ENCODE results near the gene HDGFL3. TPM values are rescaled to one million over a fixed set of nuclear protein-coding genes. Genes with fewer than 3 reads are reported as not detected.
"Not testable (repeated sequence)": the region's sequence is repeated elsewhere in the genome, so short reads cannot be mapped to it uniquely, and the experiment has no call there.

The HDGFL3 gene
- total and polyA plus RNA-seq, 2 experiments from 2014 or later: 68.8 to 164 TPM

DNA sequence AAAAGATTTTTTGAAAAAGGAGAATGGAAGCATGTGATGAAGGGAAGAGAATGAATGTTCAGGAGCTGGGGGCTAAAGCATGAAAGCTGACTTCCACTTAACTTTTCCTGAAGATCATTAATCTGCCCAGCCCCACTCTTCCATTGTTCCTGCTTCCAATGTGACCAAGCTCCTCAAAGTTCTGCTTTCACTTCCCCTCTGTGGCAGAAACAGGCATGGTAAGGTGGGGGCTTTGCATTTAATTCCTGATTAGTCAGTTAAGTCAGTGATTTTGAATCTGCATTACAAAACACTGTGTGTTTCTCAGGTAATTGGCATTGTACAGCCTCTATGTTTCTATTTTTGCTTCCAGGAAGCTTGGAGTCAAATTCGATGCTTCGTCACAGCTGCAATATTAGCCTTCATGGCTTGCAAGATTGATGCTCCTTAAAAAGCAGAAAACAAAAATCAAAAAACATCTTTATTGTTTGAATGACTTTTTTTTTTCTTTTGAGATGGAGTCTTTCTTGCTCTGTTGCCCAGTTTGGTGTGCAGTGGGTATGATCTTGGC is 107.5 kb downstream of the HDGFL3 start:
- Histone ChIP-seq H3K4me1 (ENCODE audit: low read depth) (no peaks in the 10 kb centered on the region), H3K36me3 (no peaks in the 10 kb centered on the region), H3K9me3 (ENCODE audit: low read depth) (no peaks in the 10 kb centered on the region), H3K27me3 (peaks cover 73% of the 10 kb centered on the region), H3K27ac (no peak overlapping the region), H3K4me3 (no peak overlapping the region)
- no peak for DNase-seq (ENCODE audit: low read depth in 1 of 2, low spot score in 1 of 2)
- TF ChIP-seq, protein P1, sequence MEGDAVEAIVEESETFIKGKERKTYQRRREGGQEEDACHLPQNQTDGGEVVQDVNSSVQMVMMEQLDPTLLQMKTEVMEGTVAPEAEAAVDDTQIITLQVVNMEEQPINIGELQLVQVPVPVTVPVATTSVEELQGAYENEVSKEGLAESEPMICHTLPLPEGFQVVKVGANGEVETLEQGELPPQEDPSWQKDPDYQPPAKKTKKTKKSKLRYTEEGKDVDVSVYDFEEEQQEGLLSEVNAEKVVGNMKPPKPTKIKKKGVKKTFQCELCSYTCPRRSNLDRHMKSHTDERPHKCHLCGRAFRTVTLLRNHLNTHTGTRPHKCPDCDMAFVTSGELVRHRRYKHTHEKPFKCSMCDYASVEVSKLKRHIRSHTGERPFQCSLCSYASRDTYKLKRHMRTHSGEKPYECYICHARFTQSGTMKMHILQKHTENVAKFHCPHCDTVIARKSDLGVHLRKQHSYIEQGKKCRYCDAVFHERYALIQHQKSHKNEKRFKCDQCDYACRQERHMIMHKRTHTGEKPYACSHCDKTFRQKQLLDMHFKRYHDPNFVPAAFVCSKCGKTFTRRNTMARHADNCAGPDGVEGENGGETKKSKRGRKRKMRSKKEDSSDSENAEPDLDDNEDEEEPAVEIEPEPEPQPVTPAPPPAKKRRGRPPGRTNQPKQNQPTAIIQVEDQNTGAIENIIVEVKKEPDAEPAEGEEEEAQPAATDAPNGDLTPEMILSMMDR (IDR thresholded peaks at IDR 0.05; ENCODE audit: low read depth, low read length): no peak

DNA sequence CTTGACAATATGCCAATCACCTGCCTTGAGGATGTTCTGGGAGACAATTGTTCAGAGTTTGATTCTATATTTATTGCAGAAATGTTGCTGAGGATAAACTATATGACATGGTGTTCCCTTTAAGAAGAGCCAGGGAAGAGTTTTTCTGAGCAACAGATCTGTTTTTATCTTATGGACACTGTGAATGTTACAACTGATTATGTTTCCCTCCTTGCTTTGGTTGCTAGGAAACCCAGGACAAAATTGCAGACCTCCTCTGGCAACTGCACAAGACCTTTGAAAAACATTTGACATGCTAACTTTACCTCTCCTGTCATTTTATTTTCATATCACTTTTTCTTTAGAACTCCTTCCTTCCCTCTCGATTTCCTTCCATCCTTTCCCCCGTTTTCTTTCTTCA is 108.3 kb downstream of the HDGFL3 start:
- no peak for DNase-seq (ENCODE audit: low read depth in 1 of 2, low spot score in 1 of 2)
- no peak overlapping the region for H3K27ac ChIP-seq
- no peak overlapping the region for H3K4me3 ChIP-seq
- peaks cover 68% of the 10 kb centered on the region for H3K27me3 ChIP-seq
- H3K36me3 ChIP-seq: no peaks in the 10 kb centered on the region
- H3K9me3 ChIP-seq (ENCODE audit: low read depth): no peaks in the 10 kb centered on the region
- TF ChIP-seq, protein P1 (IDR thresholded peaks at IDR 0.05; ENCODE audit: low read depth, low read length): no peak
- H3K4me1 ChIP-seq (ENCODE audit: low read depth): peaks cover 7% of the 10 kb centered on the region

DNA sequence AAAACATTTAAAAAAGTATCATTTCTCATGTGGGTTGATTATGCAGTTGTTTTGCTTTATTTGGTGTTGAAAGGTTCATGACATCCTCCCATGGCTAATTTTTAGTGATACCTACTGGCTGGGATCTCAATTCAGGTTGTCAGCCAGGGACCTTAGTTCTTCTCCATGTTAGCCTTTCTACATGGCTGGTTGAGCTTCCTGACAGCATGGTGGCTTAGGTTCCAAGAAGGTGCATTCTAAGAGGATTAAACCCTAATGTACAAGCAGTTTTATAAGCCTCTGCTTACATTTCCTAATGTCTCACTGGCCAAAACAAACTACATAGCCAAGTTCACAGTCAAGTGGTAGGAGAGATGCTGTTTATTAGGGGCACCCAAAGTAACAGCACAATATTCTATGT is 109.5 kb downstream of the HDGFL3 start:
- H3K4me1 ChIP-seq (ENCODE audit: low read depth): peaks cover 10% of the 10 kb centered on the region
- no peak overlapping the region for H3K4me3 ChIP-seq
- no peaks in the 10 kb centered on the region for H3K36me3 ChIP-seq
- no peak overlapping the region for H3K27ac ChIP-seq
- no peaks in the 10 kb centered on the region for H3K9me3 ChIP-seq (ENCODE audit: low read depth)
- TF ChIP-seq, protein P1 (IDR thresholded peaks at IDR 0.05; ENCODE audit: low read depth, low read length): no peak
- H3K27me3 ChIP-seq: peaks cover 68% of the 10 kb centered on the region
- DNase-seq (ENCODE audit: low read depth in 1 of 2, low spot score in 1 of 2): no peak

DNA sequence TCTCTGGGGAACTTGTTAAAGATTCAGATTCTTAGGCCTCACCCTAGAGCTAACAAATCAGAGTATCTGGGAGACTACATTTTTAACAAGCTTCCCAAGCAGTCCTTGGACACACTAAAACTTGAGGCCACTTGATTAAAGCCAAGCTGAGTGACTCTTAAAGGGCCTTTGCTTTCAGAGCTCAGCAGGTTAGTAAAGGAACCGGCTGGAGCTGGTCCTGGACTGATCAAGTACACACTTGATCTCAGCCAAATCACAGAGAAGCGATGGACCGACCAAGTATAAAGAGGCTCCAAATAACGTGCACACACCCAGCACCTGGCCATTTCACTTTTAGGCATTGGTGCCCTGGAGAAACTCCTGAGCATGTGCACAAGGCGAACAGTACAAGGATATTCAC is 113.0 kb downstream of the HDGFL3 start:
- Histone ChIP-seq H3K9me3 (ENCODE audit: low read depth) (no peaks in the 10 kb centered on the region), H3K36me3 (no peaks in the 10 kb centered on the region), H3K27ac (no peak overlapping the region), H3K4me3 (no peak overlapping the region), H3K4me1 (ENCODE audit: low read depth) (peaks cover 21% of the 10 kb centered on the region), H3K27me3 (peaks cover 39% of the 10 kb centered on the region)
- TF ChIP-seq, protein P1 (IDR thresholded peaks at IDR 0.05; ENCODE audit: low read depth, low read length): no peak
- peak in 1 of 2 donors; percentile 57 for DNase-seq (ENCODE audit: low read depth in 1 of 2, low spot score in 1 of 2)

DNA sequence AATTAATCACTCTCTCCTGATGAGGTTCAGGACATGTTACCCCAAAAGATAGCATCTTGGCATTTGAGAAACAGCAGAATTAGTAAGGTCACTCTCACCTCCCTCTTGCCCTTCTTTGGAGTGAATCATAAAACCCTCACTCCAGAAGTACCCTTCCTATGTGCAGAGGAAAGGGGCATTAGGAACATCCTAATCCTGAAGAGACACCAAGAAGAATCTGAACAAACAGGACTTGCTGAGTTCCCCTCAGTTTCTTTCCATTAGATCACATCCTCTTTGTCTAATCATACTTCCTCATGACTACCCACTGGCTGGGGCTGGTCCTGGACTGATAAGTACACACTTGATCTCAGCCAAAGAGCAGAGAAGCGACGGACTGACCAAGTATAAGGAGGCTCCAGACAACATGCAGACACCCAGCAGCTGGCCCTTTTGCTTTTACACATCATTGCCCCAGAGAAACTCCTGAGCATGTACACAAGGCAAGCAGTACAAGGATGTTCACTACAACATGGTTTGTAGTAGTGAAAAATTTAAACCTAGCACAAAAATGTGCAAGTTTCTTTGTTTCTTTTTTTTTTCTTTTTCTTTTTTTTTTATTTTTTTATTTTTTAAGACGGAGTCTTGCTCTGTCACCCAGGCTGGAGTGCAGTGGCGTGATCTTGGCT is 115.2 kb downstream of the HDGFL3 start:
- peaks cover 21% of the 10 kb centered on the region for H3K4me1 ChIP-seq (ENCODE audit: low read depth)
- peak overlapping the region; percentile 62 for H3K27ac ChIP-seq
- DNase-seq (ENCODE audit: low read depth in 1 of 2, low spot score in 1 of 2): peak; percentile 57 to 82
- TF ChIP-seq, protein P1 (IDR thresholded peaks at IDR 0.05; ENCODE audit: low read depth, low read length): no peak
- no peaks in the 10 kb centered on the region for H3K36me3 ChIP-seq
- no peak overlapping the region for H3K4me3 ChIP-seq
- H3K9me3 ChIP-seq (ENCODE audit: low read depth): no peaks in the 10 kb centered on the region
- H3K27me3 ChIP-seq: peaks cover 27% of the 10 kb centered on the region

DNA sequence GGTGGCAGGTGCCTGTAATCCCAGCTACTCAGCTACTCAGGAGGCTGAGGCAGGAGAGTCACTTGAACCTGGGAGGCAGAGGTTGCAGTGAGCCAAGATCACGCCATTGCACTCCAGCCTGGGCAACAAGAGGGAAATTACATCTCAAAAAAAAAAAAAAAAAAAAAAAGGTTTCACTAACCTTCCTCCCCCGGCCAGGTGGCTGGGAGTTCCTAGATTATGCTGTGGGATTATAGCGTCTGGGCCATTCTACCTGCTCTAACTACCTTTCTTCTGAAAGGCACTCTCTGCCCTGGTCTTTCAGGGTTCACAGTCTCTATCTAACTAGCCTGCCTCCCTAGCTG is 115.7 kb downstream of the HDGFL3 start:
- H3K9me3 ChIP-seq (ENCODE audit: low read depth); H3K4me3 ChIP-seq; H3K36me3 ChIP-seq; DNase-seq (ENCODE audit: low read depth in 1 of 2, low spot score in 1 of 2); H3K27ac ChIP-seq: not testable (repeated sequence)
- Histone ChIP-seq H3K4me1 (ENCODE audit: low read depth) (peaks cover 21% of the 10 kb centered on the region), H3K27me3 (peaks cover 24% of the 10 kb centered on the region)

Data from cardiac muscle cell (in vitro differentiated cells and primary cell).